HCT116 (cell line): Measurements from ENCODE around the gene NEDD4L.

ENCODE experiments used
- CTCF ChIP-seq, 3 experiments: fragments of 200-600 bp in 1 of 3; sonication (generic) in 1 of 3; IDR thresholded peaks in 2 of 3; conservative IDR thresholded peaks in 1 of 3; 2 replicates each; pipeline ENCODE4 v1.5.1; 2012 to 2017; ENCODE audit warnings: low read depth in 2 of 3, low read length in 2 of 3, antibody characterized with exemption in 1 of 3, borderline replicate concordance in 1 of 3, control low read depth in 1 of 3, mild to moderate bottlenecking in 1 of 3, mixed read lengths in 1 of 3, mixed run types in 1 of 3, moderate library complexity in 1 of 3; ENCODE audit not compliant: insufficient read depth in 1 of 3
- EZH2 ChIP-seq: fragments of 200-600 bp; sonication (generic); IDR thresholded peaks from 2 replicates; pipeline ENCODE4 v1.6.1; 2017; ENCODE audit warnings: antibody characterized with exemption, mixed run types
- EZH2phosphoT487 ChIP-seq: fragments of 200-600 bp; IDR thresholded peaks from 2 replicates; pipeline ENCODE4 v1.6.1; 2018; ENCODE audit warnings: antibody characterized with exemption, borderline replicate concordance
- JUND ChIP-seq: IDR thresholded peaks from 2 replicates; pipeline ENCODE4 v1.6.1; 2012
- POLR2A ChIP-seq: IDR thresholded peaks from 2 replicates; pipeline ENCODE4 v1.7.0; 2011; ENCODE audit warnings: borderline replicate concordance; ENCODE audit not compliant: insufficient read depth, insufficient read length; ENCODE audit errors: extremely low read depth
- REST ChIP-seq: IDR thresholded peaks from 2 replicates; pipeline ENCODE4 v1.6.1; 2012; ENCODE audit warnings: low read depth

- no peak for TF ChIP-seq POLR2A
- no peak for TF ChIP-seq EZH2phosphoT487
- no peak for TF ChIP-seq REST
- TF ChIP-seq EZH2 = no peak
- TF ChIP-seq JUND = no peak
- no peak for TF ChIP-seq CTCF (IDR thresholded peaks at IDR 0.05 in 2 of 3, conservative IDR thresholded peaks at IDR 0.05 in 1 of 3; ENCODE audit: borderline replicate concordance in 1 of 3, insufficient read depth in 1 of 3, low read depth in 2 of 3, low read length in 2 of 3)
Observed at GRCh38 chr18:58175786-58176176, 131.8 kb downstream of the NEDD4L start.
